H1 (cell line): ENCODE data around the gene ABHD14A. TPM values are rescaled to one million over a fixed set of nuclear protein-coding genes. Genes with fewer than 3 reads are reported as not detected.

ENCODE experiments used
- BACH1 ChIP-seq: IDR thresholded peaks from 2 replicates; pipeline ENCODE4 v1.6.1; 2012; ENCODE audit warnings: low read length, improper control_type of control experiment
- CBX5 ChIP-seq: fragments of 300-800, 300-1000 bp; sonication (generic); IDR thresholded peaks from 2 replicates; pipeline ENCODE4 v1.7.1; 2016; ENCODE audit warnings: antibody characterized with exemption, low read length, low read depth
- POLR2AphosphoS5 ChIP-seq: IDR thresholded peaks from 2 replicates; pipeline ENCODE4 v1.6.1; 2011; ENCODE audit warnings: low read depth, low read length
- RNF2 ChIP-seq: fragments of 200-900, 300-1000 bp; sonication (generic); IDR thresholded peaks from 2 replicates; pipeline ENCODE4 v1.7.1; 2016; ENCODE audit warnings: borderline replicate concordance, low read depth, mild to moderate bottlenecking, antibody characterized with exemption, low read length; ENCODE audit not compliant: poor library complexity, severe bottlenecking; ENCODE audit errors: missing control alignments
- polyA plus RNA-seq, 7 experiments: library from polyadenylated mRNA; depleted of rRNA in 3 of 7; stranded (reverse) in 5 of 7; unstranded in 2 of 7; fragments of >200 nt in 5 of 7; fragments of 200-250 nt in 2 of 7; gene quantifications; 1 replicate in 5 of 7; 2 replicates in 1 of 7; 4 replicates in 1 of 7; pipeline versions ENCODE4 v1.2.1 to v1.2.3, GENCODE V29; 2011 to 2013; ENCODE audit warnings: missing spikeins in 2 of 7, mixed read lengths in 2 of 7
- total RNA-seq: library from RNA; stranded (reverse); fragmentation: NEBNext Ultra II Directional; extraction: Animal tissue kit (Norgen Biotek cat#: 25700); gene quantifications from 2 replicates; pipeline ENCODE4 v1.2.1, GENCODE V29; 2021
- TF ChIP-seq, protein P1 (sequence below): IDR thresholded peaks from 2 replicates; pipeline ENCODE4 v1.6.1; 2012; ENCODE audit warnings: inconsistent platforms
- TF ChIP-seq, protein P2 (sequence below): IDR thresholded peaks from 2 replicates; pipeline ENCODE4 v1.6.1; 2012; ENCODE audit warnings: low read length, inconsistent platforms

Gene ABHD14A
- total and polyA plus RNA-seq, 2 of the 8 experiments (the other 6 are each of a cell fraction or from before 2014, with no cell fraction given), result 4.6 to 9.8 TPM

DNA sequence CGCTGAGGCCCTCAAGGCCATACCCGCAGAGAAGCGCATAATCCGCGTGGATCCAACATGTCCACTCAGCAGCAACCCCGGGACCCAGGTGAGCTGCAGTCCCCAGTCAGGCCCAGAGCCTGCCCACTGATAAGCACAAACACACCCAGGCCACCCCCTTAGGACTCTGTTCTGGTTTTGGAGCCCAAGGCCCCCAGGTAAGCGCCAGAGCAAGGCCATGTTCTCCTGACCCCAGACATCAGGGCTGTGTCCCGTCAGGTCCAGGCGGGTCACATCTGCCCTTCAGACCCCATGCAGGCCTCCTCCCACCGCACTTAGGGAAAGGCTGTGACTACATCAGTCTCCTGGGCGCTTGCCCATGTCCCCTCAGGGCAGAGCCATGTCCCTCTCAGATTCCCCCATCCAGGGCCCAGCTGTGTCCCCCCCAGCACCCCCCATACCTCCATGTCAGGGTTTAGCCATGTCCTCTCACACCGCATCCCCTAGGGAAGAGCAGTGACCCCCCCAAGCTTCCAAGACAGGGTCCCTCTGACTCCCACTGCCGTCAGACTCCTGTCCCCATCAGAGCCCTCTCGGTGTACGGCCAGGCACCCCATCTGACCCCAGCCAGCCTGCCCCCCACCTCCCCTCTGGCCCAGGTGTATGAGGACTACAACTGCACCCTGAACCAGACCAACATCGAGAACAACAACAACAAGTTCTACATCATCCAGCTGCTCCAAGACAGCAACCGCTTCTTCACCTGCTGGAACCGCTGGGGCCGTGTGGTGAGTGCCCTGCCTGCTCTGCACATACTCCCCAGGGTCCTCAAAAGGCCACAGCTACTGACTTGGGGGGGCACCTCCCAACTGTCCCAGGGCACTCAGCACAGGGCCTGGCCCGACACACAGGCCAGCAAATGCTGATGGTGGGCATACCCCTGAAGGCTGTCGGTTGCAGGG lies 31.1 kb upstream of the ABHD14A start (continued):
- TF ChIP-seq, protein P1, sequence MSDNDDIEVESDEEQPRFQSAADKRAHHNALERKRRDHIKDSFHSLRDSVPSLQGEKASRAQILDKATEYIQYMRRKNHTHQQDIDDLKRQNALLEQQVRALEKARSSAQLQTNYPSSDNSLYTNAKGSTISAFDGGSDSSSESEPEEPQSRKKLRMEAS, result no peak
- TF ChIP-seq BACH1 (no peak), CBX5 (no peak), POLR2AphosphoS5 (no peak), RNF2 (no peak)
- TF ChIP-seq, protein P2, sequence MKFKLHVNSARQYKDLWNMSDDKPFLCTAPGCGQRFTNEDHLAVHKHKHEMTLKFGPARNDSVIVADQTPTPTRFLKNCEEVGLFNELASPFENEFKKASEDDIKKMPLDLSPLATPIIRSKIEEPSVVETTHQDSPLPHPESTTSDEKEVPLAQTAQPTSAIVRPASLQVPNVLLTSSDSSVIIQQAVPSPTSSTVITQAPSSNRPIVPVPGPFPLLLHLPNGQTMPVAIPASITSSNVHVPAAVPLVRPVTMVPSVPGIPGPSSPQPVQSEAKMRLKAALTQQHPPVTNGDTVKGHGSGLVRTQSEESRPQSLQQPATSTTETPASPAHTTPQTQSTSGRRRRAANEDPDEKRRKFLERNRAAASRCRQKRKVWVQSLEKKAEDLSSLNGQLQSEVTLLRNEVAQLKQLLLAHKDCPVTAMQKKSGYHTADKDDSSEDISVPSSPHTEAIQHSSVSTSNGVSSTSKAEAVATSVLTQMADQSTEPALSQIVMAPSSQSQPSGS, result no peak
